Measurements from ENCODE around the gene IGLL1.
"Not testable (repeated sequence)": the region's sequence is repeated elsewhere in the genome, so short reads cannot be mapped to it uniquely, and the experiment has no call there.

The IGLL1 gene

DNA sequence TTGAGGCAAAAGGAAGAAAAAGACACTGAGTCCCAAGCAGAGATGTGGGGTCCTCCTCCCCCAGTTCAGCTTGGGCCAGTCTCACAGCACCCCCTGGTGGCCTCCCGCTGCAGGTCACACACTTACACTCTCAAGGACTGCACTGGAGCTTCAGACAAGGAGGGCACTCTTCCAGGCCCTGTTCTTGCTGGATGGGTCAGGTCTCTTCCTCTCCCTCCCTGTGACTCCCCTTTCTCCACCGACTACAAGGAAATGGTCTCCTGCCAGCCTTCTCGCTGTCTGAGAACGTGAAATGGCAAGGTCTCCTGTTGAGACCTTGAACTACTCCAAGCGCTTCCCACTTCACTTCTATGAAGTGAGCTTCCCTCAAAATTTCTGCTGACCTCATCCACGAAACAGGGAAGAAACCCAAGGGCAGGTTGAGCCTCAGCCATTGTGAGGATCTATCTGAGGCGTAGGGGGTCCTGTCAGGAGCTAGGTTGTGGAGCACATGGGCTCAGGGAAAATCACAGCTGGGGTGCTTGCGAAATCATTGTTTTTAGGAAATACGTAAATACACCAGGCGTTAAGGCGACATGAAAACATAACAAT lies 11.2 kb upstream of the IGLL1 start:
- peak; percentile 39 for DNase-seq

GRCh38 chr22:23583836-23584235 lies 3.7 kb upstream of the IGLL1 start:
- no peak for DNase-seq

GRCh38 chr22:23583153-23583552 lies 3.1 kb upstream of the IGLL1 start:
- DNase-seq, result no peak

GRCh38 chr22:23581260-23581650 lies 1.2 kb upstream of the IGLL1 start:
- DNase-seq, result no peak

- DNase-seq, result no peak
Measured at GRCh38 chr22:23580576-23581259, 628 bp upstream of the IGLL1 start.

DNA sequence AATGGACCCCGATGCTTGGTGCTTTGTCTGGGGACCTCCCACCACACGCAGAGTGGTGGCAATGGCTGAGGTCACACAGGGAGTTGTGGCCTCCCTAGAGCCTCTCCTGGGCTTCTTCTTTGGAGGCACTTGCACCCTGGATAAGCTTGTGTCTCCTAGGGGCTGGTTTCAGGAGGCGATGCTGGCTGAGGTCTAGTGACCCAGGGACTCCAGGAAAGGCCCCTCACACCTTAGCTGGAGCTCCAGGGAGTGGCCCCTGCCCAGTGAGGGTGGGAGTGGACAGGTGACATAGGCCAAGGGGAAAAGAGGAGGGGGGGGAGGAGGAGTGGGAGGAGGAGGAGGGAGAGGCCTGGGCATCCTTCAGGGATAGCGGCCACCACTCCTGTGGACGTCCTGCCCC lies 810 bp downstream of the IGLL1 start:
- DNase-seq, result no peak

DNA sequence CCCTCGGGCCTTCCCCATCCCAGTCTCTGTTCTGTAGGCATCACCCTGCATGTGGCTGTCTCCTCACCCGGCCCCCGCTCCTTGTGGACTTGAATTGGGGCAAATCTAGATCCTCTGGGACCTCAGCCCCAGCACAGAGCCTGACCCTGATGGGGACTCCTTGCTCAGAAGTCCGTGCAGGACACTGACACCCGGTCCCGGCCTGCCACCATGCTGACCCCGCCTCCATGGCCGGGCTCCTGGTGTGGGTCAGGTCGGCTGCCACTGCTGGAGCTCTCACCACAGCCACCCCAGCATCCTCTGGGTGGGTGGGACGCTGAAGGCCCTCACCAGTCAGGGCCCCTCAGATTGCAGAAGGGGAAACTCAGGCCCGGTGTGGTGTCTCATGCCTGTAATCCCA lies 1.8 kb downstream of the IGLL1 start:
- DNase-seq, result no peak

GRCh38 chr22:23576681-23577080 lies 3.4 kb downstream of the IGLL1 start:
- DNase-seq, result no peak

DNA sequence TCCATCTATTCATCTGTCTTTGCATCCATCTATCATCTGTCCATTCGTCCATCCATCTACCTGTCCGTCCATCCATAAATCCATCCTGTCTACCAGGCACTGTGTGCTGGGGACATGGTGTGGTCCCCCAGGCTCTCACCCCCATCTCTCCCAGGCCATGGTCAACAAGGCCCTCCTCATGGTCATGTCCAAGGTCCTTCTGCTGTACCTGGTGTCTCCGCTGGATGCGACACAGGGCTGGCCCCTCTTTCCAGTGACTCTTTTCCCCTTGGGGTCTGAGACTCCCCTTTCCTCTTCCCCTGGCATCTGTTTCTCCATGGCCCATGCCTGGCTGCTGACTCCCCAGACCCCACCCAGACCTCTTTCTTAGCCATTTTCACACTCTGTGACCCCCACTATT lies 4.5 kb downstream of the IGLL1 start:
- no peak for DNase-seq

DNA sequence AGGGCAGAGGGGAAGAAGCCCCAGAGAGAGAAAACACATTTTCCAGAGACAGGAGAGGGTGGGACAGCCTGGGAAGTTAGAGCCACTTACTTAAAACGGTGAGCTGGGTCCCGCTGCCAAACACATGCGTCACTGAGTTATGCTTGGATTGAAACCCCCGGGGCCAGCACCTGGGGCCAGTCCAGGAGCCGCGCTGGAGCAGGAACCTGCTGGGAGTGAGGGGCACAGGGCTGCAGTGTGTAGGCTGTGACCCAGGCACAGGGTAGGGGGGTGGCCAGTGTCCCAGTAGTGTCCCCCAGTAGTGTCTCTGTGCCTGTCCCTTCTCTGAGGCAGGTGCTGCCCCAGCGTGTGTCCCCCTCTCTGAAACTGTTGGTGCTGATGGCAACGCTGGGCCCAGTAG lies 5.2 kb downstream of the IGLL1 start:
- no peak for DNase-seq

DNA sequence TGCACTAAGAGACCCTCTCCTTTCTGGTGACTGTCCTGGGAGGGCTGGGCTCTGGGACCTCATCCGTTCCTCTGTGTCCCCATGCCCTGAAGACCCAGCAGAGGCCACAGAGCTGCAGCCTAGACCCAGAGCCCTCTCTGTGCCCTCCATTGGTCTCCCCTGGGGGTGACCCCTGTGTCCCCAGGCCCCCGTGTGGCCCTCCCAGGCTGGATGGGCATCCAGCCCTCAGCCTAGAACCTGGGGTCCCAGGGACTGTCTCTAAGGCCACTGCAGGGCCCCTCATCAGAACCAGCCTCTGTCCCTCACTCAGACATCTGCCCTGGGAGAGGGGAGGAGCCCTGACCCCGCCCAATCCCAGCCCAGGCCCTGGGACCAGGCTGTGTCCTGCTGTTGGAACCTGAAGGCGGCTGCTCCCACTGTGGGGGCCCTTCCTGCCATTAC lies 5.7 kb downstream of the IGLL1 start:
- DNase-seq, result no peak

- not testable (repeated sequence) for DNase-seq
Measured at GRCh38 chr22:23573701-23574235, 6.3 kb downstream of the IGLL1 start.

- DNase-seq, result not testable (repeated sequence)
Measured at GRCh38 chr22:23573106-23573505, 7.0 kb downstream of the IGLL1 start.

DNA sequence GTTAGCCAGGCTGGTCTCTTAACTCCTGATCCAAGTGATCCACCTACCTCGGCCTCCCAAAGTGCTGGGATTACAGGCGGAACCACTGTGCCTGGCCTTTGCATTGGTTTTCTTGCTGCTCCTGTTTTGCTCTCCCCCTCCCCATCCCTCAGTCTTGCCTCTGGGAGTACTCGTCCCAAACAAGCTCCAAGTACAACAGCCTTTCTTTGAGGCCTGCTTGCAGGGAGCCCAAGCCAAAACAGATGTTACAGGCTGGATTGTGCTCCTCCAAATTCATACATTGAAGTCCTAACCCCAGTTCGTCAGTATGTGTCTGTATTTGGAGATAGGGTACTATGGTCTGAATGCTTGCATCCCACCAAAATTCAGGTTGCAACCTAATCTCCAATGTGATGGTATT lies 8.6 kb downstream of the IGLL1 start:
- DNase-seq, result no peak

DNA sequence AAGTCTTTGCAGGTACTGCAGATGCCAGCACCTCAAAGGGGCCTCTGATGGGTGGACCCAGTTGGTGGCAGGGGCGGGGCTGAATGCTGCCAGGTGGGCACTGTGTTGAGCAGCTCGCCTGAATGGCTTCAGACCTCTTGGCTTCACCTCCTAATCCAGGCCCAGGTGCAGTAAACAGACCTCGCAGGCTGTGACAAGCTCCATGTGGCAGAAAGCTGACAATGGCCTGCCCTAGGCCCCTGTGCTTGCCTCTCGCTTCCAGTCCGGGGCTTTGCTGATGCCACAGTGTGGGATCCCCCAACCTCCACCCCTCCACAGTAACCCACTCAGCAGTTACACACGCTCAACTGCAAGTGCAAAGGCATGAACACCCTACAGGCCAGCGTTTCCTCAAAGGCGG lies 9.4 kb downstream of the IGLL1 start:
- DNase-seq, result no peak

GRCh38 chr22:23569716-23570115 lies 10.4 kb downstream of the IGLL1 start:
- no peak for DNase-seq

GRCh38 chr22:23569291-23569690 lies 10.8 kb downstream of the IGLL1 start:
- DNase-seq, result no peak

- DNase-seq, result no peak
Measured at GRCh38 chr22:23566705-23567475, 13.2 kb downstream of the IGLL1 start.

GRCh38 chr22:23565915-23566704 lies 14.0 kb downstream of the IGLL1 start:
- DNase-seq, result no peak

DNA sequence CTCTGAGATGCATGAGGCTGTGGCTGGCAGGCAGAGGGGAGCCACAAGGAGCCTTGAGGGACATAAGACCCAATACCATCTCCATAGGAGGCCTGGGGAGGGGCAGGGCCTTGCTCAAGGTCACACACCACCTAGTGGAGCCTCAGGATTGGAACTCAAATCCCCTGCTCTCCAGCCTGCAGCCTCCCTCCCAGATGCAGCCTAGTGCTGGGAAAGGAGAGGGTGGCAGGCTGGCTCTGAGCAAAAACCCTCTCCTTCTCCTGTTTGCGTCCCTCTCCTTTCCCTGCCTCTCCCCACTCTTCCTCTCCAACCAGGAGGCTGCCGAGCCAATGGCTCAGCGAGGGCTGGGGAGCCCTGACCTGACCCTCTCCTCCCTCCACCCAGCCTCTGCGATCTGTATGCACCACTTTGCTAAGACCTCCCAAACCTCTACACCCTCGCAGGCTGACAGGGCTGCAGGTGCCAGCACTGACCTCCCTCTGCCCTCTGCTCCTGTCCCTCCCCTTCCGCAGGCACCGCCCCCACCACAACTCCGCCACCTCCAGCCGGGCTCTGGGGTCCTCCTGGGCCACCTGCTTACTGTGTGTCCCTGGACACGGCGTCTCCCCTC lies 14.7 kb downstream of the IGLL1 start:
- no peak for DNase-seq

DNA sequence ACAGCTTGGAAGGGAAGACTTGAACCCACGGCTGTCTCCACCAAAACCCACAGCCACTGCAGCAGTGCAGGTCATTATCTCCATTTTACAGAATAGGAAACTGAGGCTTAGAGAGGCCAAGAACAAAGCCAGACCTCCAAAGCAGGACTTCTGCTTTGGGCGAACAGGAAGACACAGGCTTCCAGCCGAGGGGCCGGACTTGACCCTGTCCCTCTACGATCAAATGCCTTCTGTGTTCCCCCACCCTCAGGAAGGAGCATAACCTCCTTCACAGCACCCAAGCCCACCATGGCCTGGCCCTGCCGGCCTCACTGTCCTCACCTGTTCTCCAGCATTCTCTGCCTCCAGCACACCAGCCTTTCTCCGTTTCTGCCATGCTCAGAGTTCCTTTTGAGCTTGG lies 15.8 kb downstream of the IGLL1 start:
- DNase-seq, result no peak

DNA sequence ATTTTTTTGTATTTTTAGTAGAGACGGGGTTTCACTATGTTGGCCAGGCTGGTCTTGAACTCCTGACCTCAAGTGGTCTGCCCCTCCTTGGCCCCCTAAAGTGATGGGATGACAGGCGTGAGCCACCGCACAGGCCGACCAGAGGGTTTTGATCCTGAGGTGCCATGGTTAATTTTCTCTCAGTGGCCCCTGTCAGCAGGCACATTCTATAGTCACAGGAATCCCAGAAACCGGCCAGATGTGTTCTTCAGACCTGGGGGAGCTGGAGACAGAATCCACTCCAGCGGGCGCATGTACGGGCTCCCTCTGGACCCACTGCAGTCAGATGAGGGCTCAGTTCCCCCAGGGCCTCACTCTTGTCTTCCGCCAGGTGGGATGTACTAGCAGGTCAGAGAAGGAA lies 17.0 kb downstream of the IGLL1 start:
- DNase-seq, result no peak

GRCh38 chr22:23562186-23562585 lies 17.9 kb downstream of the IGLL1 start:
- no peak for DNase-seq

Measured in midbrain (tissue), 1 donor.